ENCODE results near the gene HLA-A.
"Not testable (repeated sequence)": the region's sequence is repeated elsewhere in the genome, so short reads cannot be mapped to it uniquely, and the experiment has no call there.

The HLA-A gene

DNA sequence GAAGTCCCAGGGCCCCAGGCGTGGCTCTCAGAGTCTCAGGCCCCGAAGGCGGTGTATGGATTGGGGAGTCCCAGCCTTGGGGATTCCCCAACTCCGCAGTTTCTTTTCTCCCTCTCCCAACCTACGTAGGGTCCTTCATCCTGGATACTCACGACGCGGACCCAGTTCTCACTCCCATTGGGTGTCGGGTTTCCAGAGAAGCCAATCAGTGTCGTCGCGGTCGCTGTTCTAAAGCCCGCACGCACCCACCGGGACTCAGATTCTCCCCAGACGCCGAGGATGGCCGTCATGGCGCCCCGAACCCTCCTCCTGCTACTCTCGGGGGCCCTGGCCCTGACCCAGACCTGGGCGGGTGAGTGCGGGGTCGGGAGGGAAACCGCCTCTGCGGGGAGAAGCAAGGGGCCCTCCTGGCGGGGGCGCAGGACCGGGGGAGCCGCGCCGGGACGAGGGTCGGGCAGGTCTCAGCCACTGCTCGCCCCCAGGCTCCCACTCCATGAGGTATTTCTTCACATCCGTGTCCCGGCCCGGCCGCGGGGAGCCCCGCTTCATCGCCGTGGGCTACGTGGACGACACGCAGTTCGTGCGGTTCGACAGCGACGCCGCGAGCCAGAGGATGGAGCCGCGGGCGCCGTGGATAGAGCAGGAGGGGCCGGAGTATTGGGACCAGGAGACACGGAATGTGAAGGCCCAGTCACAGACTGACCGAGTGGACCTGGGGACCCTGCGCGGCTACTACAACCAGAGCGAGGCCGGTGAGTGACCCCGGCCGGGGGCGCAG is at the start of gene HLA-A:
HLA-A (plus strand) TSS at position 258 of the 778 bp plus-strand sequence; CDS start at position 280, 22 bp downstream.
- peak; percentile 80 to 82 for DNase-seq (ENCODE audit: low read depth in 2 of 2)

DNA sequence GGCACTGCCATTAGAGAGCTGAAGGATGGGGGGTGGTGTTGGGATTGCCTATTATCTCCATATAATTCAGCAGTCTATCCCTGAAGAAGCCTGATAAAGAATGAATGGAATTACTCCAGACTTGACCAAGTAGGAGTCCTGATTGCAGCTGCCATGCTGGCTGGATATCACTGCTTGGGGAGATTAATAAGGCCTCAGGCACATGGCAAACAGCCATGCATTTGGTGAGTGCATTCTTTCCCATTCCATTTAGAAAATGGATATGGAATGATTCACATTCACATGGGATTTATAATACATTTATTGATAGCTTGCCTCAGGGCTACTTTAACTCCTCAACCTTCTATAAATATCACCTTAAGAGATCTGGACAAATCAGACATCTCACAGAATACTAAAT is 49.6 kb upstream of the HLA-A start:
- no peak for DNase-seq (ENCODE audit: low read depth in 2 of 2)

DNA sequence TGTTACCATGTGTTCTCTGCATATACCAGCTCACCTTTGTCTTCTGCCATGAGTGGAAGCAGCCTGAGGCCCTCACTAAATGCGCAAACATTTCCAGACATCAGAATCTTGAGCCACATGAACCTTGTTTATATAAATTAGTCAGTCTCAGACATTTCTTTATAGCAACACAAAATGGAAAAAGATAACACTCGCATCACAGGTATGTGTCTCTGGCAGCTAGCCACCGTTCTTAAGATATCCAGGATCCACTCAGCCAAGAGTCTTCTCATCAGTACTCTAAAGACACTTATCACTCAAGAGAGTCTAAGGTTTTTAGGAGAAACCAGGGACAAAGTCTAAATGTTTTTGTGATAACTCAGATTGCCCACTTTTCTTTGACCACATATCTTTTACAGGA is 43.1 kb upstream of the HLA-A start:
- no peak for DNase-seq (ENCODE audit: low read depth in 2 of 2)

DNA sequence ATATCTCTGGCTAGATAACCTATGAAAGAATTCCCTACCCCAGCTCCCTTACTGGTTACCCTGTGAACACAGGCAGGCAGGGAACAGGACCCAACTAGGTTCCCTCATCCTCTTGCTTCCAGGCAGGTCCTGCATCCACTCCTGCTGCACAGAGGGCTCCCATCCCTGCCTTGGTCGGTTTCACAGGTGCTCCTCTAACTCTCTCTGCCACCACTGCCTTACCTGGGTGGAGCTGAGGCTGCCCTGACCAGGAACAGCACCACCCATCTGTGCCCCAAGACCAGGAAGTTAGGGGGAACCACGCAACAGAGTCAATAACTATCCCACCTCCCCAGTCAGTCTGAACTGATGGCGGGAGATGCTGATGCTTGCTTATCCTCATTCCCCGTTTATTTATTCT is 37.0 kb upstream of the HLA-A start:
- DNase-seq (ENCODE audit: low read depth in 2 of 2), result no peak

DNA sequence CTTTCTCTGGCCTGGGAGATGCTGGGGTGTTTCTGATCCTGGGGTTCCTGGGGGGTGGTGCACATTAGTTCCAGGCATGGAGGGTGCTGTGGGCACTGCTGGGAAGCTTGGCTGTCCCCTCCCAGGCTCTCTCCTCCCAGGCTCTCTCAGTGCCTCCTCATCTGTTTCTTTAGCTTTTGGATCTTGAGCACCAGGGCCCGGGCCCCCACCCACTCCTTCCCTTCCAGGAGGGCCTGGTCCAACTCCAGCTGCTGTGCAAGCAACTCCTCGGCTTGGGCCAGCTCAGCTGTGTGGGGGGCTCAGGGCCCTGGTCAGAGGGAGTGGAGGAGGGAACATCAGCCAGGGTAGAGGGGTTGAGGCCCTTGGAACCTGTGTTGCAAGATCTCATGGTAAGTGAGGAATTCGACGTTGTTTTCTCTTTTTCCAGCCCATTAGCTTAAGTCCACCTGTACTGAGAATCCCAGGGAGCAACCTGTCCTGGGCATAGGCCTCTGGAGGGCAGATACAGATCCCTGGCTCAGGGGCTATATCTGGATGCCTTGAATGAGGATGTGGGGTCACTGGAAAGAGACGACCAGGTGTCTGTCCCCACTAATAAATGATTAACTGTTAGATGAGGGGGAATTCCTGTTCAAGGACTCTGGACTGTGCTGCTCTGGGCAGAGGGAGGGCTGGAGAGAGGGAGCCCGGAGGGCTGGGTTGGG is 34.5 kb upstream of the HLA-A start:
- no peak for DNase-seq (ENCODE audit: low read depth in 2 of 2)

DNA sequence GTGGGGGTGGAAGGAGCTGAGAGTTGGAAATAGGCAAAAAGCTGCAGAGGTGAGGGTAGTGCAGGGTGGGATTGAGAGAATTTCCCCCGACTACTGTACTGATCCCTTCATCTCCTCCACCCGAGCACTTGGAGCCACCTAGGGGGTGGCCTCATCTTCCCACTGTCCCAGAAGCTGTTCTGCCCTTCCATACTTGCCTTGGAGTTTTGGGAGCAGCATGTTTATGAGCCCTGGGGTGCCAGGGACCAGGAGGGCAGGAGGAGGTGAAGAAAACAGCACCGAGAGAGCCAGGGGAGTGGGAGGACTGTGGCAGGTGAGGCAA is 34.0 kb upstream of the HLA-A start:
- no peak for DNase-seq (ENCODE audit: low read depth in 2 of 2)

DNA sequence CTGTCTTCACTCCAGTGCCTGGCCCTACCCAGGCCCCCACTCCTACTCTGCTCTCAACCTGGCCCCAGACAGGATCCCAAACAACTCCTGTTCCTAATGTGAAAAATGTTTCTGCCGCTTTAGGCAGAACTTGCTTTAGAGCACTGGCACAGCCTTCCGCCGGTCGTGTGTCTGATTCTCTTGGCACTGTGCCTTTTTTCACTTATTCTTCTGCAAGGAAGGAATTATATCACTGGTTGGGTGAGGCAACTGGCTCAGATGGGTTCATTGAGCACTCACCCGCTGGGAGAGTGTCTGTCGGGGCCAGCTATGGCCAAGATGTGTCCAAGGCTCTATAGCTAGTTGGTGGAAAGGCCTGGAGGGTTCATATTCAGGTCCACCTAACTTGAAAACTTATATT is 33.6 kb upstream of the HLA-A start:
- DNase-seq (ENCODE audit: low read depth in 2 of 2), result no peak

DNA sequence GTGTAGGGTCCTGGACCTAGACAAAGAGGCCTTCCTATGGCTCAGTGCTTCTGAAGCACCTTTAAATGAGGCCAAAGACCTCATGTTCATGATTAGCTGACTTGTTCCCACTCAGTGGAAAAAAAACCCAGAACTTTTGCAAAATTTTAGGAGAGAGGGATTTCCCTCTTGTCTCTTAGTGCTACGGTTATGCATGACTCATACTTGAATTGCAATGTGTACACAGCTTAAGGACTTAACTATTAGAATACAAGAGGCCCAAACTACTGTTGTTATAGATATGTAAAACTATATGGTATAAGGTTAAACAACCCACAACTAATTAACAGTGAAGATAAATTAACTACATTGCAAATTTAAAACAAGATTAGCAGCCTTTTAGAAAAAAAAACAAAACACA is 32.3 kb upstream of the HLA-A start:
- DNase-seq (ENCODE audit: low read depth in 2 of 2), result no peak

DNA sequence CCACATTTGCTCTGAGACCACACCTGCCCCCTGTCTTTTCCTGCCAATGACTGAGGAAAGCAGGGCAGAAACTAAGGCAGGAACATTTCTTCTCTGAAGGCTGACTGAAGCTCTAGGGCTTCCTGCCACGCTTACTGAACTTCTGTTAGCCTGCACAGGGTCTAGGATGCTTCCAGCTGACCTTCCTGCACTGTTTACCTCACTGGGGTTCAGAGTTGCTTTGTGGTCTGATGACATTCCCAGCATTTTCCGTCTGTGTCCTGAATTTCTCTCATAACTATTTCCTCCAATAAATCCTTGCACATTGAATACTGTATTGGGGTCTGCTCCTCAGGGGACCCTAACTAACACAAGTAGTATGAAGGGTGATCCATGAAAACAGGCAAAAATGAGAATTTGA is 29.5 kb upstream of the HLA-A start:
- no peak for DNase-seq (ENCODE audit: low read depth in 2 of 2)

DNA sequence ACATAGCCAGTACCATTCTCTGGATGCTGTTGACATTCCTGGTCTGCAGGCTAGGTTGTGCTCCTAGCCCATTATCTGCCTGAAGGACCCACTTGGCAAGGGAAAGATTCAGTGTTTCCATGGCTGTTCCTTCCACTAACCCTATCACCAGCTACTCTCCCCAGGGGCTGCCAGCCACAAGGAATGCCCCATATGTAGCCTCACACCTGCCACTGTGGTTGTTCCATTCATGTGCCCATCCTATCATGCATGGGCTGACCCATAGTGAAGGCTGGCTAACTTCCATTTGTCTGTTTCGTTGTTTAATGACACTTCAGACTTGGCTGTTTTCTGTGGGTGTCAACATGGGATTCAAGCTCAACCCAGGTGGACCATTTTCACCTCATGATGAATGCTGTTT is 25.6 kb upstream of the HLA-A start:
- DNase-seq (ENCODE audit: low read depth in 2 of 2), result no peak

DNA sequence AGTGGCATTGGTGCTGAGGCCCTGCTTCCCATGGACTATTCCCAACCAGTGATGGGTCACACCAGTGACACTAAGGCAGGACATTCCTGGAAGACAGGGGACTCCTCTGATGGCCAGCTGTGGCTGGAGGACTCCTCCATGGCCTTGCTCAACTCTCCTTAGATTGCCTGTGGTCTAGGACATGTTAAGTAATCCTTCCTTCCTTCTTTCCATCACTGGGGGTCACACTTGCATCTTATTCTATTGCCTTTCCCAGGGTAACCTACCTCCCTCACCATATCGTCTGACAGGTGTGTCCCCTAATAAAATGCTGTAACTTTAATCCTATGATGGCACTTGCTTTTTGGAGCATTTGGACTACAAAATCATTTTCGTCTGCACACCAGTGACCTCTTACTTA is 24.5 kb upstream of the HLA-A start:
- DNase-seq (ENCODE audit: low read depth in 2 of 2), result no peak

DNA sequence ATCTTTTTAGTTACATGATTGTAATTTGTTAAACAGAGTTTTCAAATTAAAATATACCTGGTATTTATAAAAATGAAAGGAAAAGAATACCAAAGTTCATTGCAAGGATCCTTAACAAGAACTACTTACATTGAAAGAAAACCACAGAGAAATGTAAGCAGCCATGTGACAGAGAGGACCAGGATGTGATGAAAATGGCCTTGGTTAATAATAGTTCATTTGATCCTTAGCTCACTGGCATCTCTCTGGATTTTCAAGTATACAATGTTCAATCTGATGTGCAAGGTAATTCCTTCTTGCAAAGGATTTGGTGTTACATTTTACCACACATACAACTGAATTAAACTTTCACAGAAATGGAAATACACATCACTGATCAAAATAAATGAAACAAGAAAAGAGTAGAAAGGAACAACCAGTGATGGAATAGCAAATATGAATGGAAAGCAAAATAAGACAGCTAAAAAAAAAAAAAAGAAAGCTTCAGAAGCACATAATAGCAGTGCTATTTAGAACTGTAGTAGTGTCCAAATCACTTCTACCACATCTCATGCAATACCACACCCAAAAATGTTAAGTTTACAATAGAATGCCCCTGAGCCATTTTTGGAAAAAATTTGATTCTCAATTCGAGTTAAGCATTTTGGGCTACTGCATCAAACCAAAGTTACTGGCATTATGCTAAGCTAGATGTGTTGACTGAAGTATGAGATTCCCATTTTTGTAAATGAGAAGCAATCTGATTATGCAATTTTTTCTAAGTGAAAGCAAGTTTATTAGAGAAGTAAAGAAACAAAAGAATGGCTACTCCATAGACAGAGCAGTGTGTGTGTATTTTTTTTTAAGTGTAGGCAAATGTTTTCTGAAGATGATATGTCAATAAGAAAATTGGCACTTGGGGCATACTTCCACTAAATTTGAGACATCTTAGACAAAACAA is 22.6 kb upstream of the HLA-A start:
- no peak for DNase-seq (ENCODE audit: low read depth in 2 of 2)

DNA sequence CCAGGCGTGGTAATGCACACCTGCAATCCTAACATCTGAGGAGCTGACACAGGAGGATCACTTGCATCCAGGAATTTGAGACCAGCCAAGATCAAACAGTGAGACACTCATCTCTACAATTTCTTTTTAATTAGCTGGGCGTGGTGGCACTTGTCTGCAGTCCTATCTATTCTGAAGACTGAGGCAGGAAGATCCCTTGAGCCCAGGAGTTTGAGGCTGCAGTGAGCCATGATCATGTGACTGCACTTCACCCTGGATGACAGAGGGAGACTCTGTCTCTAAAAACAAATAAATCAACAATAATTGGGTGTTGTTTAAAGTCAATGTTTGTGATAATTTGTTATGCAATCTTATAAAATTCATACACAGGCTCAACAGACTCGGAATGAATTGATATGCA is 18.0 kb upstream of the HLA-A start:
- no peak for DNase-seq (ENCODE audit: low read depth in 2 of 2)

DNA sequence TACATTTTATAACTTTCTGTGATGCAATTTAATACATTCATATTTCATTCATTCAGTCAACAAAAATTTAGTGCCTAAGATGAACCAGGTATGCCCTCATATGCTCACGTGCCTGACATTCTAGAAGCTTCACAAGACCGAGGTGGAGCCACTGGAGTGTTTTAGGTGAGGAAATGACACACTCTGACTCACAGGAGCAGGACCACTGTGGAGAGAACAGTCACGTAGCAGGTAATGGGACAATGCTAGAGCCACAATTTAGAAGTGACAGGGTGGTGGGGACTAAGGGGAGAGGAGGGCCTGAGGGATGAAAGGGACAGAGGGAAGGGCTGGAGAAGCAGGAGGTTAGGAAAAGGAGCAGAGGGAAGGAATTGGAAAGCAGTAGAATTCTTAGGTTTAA is 17.6 kb upstream of the HLA-A start:
- no peak for DNase-seq (ENCODE audit: low read depth in 2 of 2)

DNA sequence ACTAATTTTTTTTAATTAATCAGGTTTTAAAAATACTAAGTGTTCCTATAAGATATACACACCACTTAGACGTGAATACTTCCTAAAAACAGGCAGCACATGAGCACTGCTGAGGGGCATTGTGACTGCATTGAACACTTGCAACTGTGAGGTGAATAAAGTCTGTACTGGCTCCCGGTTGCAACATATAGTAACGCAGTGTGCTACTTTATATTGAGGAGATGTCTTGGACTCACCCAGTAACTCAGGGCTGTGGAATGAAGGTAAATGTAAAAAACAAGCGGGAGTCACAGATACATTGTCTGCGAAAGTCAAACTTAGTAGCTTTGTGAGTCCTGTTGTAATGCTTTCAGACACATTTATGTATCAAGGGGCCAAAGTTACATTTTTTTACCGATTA is 17.0 kb upstream of the HLA-A start:
- DNase-seq (ENCODE audit: low read depth in 2 of 2), result no peak

DNA sequence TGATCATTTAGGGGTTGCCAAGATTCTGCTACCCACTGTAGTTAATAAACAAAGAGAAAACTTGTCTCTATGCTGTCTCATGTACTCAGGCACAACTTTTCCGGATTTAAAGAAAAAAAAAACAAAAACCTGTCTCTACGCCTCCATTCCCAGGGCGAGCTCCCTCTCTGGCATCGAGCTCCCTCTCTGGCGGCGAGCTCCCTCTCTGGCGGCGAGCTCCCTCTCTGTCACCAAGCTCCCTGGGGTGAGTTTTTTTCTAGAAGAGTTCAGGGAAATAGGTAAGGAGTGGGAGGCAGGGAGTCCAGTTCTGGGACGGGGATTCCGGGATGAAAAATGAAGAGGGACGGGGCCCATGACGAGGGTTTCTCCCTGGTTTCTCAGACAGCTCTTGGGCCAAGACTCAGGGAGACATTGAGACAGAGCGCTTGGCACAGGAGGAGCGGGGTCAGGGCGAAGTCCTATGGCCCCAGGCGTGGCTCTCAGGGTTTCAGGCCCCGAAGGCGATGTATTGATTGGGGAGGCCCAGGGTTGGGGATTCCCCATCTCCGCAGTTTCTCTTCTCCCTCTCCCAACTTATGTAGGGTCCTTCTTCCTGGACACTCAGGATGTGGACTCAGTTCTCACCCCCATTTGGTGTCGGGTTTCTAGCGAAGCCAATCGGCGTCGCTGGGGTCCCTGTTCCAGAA is 16.5 kb upstream of the HLA-A start:
- DNase-seq (ENCODE audit: low read depth in 2 of 2), result no peak

DNA sequence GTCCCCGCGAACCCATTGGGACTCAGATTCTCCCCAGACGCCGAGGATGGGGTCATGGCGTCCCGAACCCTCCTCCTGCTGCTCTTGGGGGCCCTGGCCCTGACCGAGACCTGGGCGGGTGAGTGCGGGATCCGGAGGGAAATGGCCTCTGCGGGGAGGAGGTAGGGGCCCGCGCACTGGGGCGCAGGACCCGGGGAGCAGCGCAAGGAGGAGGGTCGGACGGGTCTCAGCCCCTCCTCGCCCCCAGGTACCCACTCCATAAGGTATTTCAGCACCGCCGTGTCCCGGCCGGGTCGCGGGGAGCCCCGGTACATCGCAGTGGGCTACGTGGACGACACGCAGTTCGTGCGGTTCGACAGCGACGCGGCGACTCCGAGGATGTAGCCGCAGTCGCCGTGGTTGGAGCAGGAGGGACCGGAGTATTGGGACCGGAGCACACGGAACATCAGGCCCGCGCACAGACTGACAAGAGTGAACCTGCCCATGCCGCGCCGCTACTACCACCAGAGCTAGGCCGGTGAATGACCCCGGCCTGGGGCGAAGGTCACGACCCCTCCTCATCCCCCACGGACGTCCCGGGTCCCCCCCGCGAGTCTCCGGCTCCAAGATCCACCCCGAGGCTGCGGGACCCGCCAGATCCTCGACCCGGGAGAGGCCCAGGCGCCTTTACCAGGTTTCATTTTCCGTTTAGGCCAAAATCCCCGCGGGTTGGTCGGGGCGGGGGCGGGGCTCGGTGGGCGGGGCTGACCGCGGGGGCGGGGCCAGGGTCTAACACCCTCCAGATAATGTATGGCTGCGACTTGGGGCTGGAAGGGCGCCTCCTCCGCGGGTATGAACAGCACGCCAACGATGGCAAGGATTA is 15.7 kb upstream of the HLA-A start:
- DNase-seq (ENCODE audit: low read depth in 2 of 2), result no peak

DNA sequence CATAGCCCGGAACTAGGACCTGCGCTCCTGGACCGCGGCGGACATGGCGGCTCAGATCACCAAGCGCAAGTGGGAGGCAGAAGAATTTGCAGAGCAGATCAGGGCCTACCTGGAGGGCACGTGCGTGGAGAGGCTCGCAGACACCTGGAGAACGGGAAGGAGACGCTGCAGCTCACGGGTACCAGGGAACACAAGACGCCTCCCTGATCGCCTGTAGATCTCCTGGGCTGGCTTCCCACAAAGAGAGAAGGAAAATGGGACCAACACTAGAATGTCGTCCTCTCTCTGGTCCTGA is 15.1 kb upstream of the HLA-A start:
- DNase-seq (ENCODE audit: low read depth in 2 of 2), result no peak

DNA sequence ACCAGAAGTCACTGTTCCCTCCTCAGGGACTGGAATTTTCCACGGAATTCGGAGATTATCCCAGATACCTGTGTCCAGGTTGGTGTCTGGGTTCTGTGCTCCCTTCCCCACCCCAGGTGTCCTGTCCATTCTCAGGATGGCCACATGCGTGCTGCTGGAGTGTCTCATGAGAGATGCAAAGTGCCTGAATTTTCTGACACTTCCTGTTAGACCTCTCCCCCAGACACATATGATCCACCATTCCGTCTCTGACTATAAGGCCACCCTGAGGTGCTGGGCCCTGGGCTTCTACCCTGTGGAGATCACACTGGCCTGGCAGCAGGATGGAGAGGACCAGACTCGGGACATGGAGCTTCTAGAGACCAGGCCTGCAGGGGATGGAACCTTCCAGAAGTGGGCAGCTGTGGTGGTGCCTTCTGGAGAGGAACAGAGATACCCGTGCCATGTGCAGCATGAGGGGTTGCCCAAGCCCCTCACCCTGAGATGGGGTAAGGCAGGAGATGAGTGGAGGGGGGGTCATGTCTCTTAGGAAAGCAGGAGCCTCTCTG is 14.4 kb upstream of the HLA-A start:
- DNase-seq (ENCODE audit: low read depth in 2 of 2), result no peak

DNA sequence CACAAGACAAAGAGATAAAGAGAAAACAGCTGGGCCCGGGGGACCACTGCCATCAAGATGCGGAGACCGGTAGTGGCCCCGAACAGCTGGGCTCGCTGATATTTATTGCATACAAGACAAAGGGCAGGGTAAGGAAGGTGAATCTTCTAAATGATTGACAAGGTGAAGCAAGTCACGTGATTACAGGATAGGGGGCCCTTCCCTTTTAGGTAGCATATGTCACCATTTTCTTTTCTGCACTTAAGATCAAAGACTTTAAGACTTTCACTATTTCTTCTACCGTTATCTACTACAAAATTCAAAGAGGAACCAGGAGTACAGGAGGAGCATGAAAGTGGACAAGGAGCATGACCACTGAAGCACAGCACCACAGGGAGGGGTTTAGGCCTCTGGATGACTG is 12.3 kb upstream of the HLA-A start:
- not testable (repeated sequence) for DNase-seq (ENCODE audit: low read depth in 2 of 2)

DNA sequence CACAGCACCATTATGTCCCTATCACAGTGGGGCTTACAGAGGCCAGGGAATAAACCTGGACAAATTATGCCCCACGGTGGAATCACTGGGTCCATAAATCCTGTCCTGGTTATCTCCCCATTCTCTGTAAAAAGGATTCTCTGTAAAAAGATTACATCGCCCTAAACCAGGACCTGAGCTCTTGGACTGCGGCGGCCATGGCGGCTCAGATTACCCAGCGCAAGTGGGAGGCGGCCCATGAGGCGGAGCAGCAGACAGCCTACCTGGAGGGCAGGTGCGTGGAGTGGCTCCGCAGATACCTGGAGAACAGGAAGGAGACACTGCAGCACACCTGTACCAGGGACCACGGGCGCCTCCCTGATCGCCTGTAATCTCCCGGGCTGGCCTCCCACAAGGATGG is 8.4 kb upstream of the HLA-A start:
- no peak for DNase-seq (ENCODE audit: low read depth in 2 of 2)
